Measurements from ENCODE around the gene NINL. TPM values are rescaled to one million over a fixed set of nuclear protein-coding genes. Genes with fewer than 3 reads are reported as not detected.
A peak's percentile ranks its signal among the peaks of the same experiment; 100 is the strongest.

The NINL gene
- total and polyA plus RNA-seq, 2 of the 4 experiments (the other 2 are of a cell fraction): 3.0 to 10.4 TPM

GRCh38 chr20:25407311-25408169 is 177.8 kb downstream of the NINL start, which contains the start of gene GINS1:
TSS of gene GINS1 (plus strand) at chr20:25407673. CDS start at chr20:25407821, 148 bp downstream.
- H3K9me3 ChIP-seq (ENCODE audit: control insufficient read depth, insufficient read depth, low read length): peaks cover 9% of the 10 kb centered on the region
- BruUV-seq (replicated peaks): no TSS peak
- H3K56ac ChIP-seq (ENCODE audit: extremely low read depth, insufficient read depth, low read length): peak within 1 kb of the TSS; percentile 50
- no peaks in the 10 kb centered on the region for H3K27me3 ChIP-seq (ENCODE audit: control insufficient read depth, insufficient read depth, low read length)
- peak within 1 kb of the TSS; percentile 69 for H2BK5ac ChIP-seq (ENCODE audit: low read depth, low read length, poor library complexity, severe bottlenecking)
- no peak within 1 kb of the TSS for H2BK20ac ChIP-seq (ENCODE audit: low read depth, low read length)
- DNase-seq (peak; percentile 85), ATAC-seq (ENCODE audit: low read depth) (peak; percentile 99)
- H2BK120ac ChIP-seq (ENCODE audit: low read depth, low read length): peak within 1 kb of the TSS; percentile 44
- TF ChIP-seq MXI1 (IDR thresholded peaks at IDR 0.05; ENCODE audit: borderline replicate concordance, low read depth, low read length) (peak; percentile 47; the same call in 1 of the 2 replicates), POLR2A (IDR thresholded peaks at IDR 0.05; ENCODE audit: low read depth, low read length) (peak; percentile 71), MAZ (IDR thresholded peaks at IDR 0.05; ENCODE audit: borderline replicate concordance, low read depth, low read length) (peak; percentile 79; the same call in 1 of the 2 replicates), CEBPB (IDR thresholded peaks at IDR 0.05; ENCODE audit: low read depth, low read length) (no peak), MAFK (IDR thresholded peaks at IDR 0.05; ENCODE audit: low read depth, low read length) (no peak)
- no peaks in the 10 kb centered on the region; the same call in 1 of the 2 replicates for H3K36me3 ChIP-seq (ENCODE audit: control insufficient read depth, insufficient read depth, low read length)
- intact Hi-C loops (cut with micrococcal nuclease) (loop anchor here (5.0 kb wide), 1 partner anchor 135 kb away; no protein-coding TSS in a partner anchor), in situ Hi-C loops (cut with MboI; ENCODE audit: low sequenced_read_pairs) (loop anchor here (25.0 kb wide), 1 partner anchor 1770 kb away; the partner anchor contains the start of gene CST3), dilution Hi-C loops (cut with HindIII; ENCODE audit: low sequenced_read_pairs, unreplicated experiment) (no loop called here)
- H4K5ac ChIP-seq (ENCODE audit: low read depth, low read length): peak within 1 kb of the TSS; percentile 35
- peak within 1 kb of the TSS; percentile 74 for H2AK9ac ChIP-seq (replicated peaks; ENCODE audit: low read depth, low read length, poor library complexity)
- peak within 1 kb of the TSS; percentile 72 to 93 for H4K8ac ChIP-seq (ENCODE audit: low read depth in 2 of 2, low read length in 2 of 2)
- H3K14ac ChIP-seq (replicated peaks; ENCODE audit: low read depth, low read length): peak within 1 kb of the TSS; percentile 88
- H3K18ac ChIP-seq (ENCODE audit: low read depth, low read length): no peak within 1 kb of the TSS
- H3K9me1 ChIP-seq (ENCODE audit: insufficient read depth, low read length): 0 out of 2 replicates have a peak, but pooled peaks cover 4% of the 10 kb centered on the region
- H3K23ac ChIP-seq (ENCODE audit: low read depth, low read length): peak within 1 kb of the TSS; percentile 7; the same call in 1 of the 2 replicates
- peak within 1 kb of the TSS; percentile 67 for H4K91ac ChIP-seq (ENCODE audit: insufficient read depth, low read depth, low read length)
- peak within 1 kb of the TSS; percentile 99 for H2AFZ ChIP-seq (replicated peaks; ENCODE audit: low read length, poor library complexity)
- peak within 1 kb of the TSS; percentile 50; the same call in 1 of the 2 replicates for H2AK5ac ChIP-seq (ENCODE audit: low read depth, low read length)
- H3K4ac ChIP-seq (ENCODE audit: low read depth, low read length): peak within 1 kb of the TSS; percentile 79
- peak within 1 kb of the TSS; percentile 86 for H3K9ac ChIP-seq (ENCODE audit: low read depth, low read length)
- WGBS, 2 experiments (ENCODE audit: extremely low coverage in 2 of 2, insufficient read length in 1 of 2): 0% methylated on average over 39 of the region's 56 CpGs; no CpG with 5 or more reads in 1 of the 2 experiments
- peak within 1 kb of the TSS; percentile 84 for H3K4me2 ChIP-seq (ENCODE audit: low read depth, low read length)
- peaks cover 23 to 32% of the 10 kb centered on the region in 2 experiments for H3K79me1 ChIP-seq (ENCODE audit: low read depth in 1 of 2, low read length in 2 of 2)
- H4K20me1 ChIP-seq (ENCODE audit: insufficient read depth, low read length): no peaks in the 10 kb centered on the region
- peak within 1 kb of the TSS; percentile 94 for H3K4me3 ChIP-seq (ENCODE audit: insufficient read depth, low read depth, low read length)
- H3K4me1 ChIP-seq (ENCODE audit: control insufficient read depth, insufficient read depth, low read length): peaks cover 1% of the 10 kb centered on the region
- peak within 1 kb of the TSS; percentile 72 for H3K27ac ChIP-seq (ENCODE audit: insufficient read depth, low read length)
- ChIA-PET POLR2A (ENCODE audit: unreplicated experiment) (interaction anchor here (0.7 kb wide), 1 partner anchor 23 kb away, joined by 3 read pairs; no protein-coding TSS in a partner anchor), CTCF (interaction anchor here (0.6 to 1.8 kb wide), 3 partner anchors 8 to 93 kb away, joined by 3 to 15 read pairs (median 5); no protein-coding TSS in a partner anchor)
- H2BK15ac ChIP-seq (ENCODE audit: low read depth, low read length): no peak within 1 kb of the TSS

Small RNAs within 50 kb of the gene (microRNA-seq; reads per million reads assigned to microRNA genes)
- gene RNU6ATAC17P (ENCODE audit: insufficient read depth, insufficient read length): not detected

Small RNAs within 50 kb of the gene (small RNA-seq; reads per million reads assigned to genes)
- gene RNU6ATAC17P: 0 reads per million in 5 experiments

Other genes with a start within 250 kb of the NINL start
- gene ABHD12, start 194.7 kb downstream of the NINL start, total RNA-seq (2012; rRNA removed): 64.2 and 80.7 TPM in 2 replicates
- gene ABHD12, start 194.7 kb downstream of the NINL start, polyA plus RNA-seq (2012; rRNA removed): 84.0 and 108 TPM in 2 replicates
- gene GINS1, start 177.9 kb downstream of the NINL start, total RNA-seq (2012; rRNA removed): 6.6 and 12.2 TPM in 2 replicates
- 4.1 and 4.9 TPM in 2 replicates for gene GINS1, start 177.9 kb downstream of the NINL start, polyA plus RNA-seq (2012; rRNA removed)
- 7.2 and 10.0 TPM in 2 replicates for gene NANP, start 38.5 kb upstream of the NINL start, total RNA-seq (2012; rRNA removed)
- 4.0 and 4.9 TPM in 2 replicates for gene NANP, start 38.5 kb upstream of the NINL start, polyA plus RNA-seq (2012; rRNA removed)
- gene ZNF337, start 111.3 kb upstream of the NINL start, total RNA-seq (2012; rRNA removed): 15.8 and 16.5 TPM in 2 replicates
- 8.5 and 10.4 TPM in 2 replicates for gene ZNF337, start 111.3 kb upstream of the NINL start, polyA plus RNA-seq (2012; rRNA removed)